Measurements from ENCODE around the gene TTLL4. TPM values are rescaled to one million over a fixed set of nuclear protein-coding genes. Genes with fewer than 3 reads are reported as not detected.

Gene TTLL4
- 7.6 and 9.4 TPM in 2 replicates for total RNA-seq

DNA sequence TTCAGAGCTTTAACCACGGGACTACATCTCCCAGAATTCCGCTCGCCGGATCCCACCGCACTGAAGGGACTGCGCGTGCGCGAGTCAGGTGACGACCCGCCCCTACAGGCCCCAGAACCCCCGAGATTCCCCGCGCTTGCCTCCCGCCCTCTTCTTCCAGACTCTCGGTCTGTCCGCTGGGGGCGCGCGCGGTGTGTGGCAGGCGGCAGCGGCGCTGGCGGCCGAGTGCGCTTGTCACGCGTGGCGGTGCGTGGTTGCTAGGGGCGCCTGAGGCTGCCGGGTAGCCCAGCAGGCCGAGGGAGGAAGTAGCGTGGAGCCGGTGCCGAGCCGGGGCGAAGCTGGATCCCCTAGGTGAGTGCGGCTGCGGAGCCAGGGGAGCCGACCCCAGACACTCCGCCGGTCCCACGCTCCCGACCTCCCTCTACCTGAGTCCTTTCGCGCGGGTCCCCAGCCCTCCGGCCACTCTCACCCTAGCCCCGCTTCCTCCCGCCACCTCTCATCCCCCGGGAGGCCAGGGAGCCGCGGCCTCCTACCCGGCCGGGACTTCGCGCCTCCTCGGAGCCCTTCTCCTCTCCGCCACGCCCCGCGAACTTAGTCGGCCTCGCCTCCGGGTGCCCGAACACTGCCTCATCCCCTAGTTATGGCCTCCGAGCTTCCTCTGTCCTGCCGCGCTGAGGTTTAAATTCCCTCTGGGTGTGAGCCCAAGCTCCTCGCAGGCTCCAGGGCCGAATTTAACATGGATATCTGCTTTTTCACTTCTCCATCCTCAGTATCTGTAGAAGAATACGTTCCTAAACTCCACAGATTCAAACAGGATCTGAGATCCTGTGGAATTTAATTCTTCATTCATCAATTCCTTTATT, at the start of gene TTLL4:
TTLL4 (plus strand) TSS at position 149 of the 863 bp plus-strand sequence. CDS start 26,842 bp downstream, outside the sequence.
- DNase-seq, result peak; percentile 98

DNA sequence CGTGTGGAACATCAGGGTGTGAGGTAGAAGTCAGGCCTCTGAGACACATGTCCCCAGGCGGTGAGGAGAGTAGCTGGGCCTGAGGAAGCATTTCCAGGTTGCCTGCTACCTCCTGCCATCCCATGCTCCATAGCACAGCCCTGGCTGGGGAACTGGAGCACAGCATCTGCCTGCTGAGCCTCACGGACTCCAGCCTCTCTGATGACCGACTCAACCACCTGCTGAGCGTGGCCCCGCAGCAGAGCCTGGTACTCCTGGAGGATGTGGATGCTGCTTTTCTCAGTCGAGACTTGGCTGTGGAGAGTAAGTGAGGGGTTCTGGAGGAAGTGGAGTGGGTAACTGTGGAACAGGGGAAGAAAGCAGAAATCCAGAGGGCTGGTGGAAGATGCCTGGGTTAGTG, 48.3 kb upstream of the TTLL4 start:
- DNase-seq, result no peak

DNA sequence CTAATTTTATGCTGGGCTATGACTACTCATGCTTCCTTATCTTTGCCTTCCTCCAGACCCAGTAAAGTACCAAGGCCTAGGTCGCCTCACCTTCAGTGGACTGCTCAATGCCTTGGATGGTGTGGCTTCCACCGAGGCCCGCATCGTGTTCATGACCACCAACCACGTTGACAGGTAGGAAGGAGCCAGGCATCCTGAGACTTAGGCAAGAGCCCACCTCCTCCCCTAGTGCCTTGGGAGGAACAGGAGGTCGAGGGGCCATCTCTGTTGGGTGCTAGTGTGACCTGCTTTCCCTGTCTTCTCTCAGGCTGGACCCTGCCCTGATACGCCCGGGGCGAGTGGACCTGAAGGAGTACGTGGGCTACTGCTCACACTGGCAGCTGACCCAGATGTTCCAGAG, 47.8 kb upstream of the TTLL4 start:
- DNase-seq, result no peak

DNA sequence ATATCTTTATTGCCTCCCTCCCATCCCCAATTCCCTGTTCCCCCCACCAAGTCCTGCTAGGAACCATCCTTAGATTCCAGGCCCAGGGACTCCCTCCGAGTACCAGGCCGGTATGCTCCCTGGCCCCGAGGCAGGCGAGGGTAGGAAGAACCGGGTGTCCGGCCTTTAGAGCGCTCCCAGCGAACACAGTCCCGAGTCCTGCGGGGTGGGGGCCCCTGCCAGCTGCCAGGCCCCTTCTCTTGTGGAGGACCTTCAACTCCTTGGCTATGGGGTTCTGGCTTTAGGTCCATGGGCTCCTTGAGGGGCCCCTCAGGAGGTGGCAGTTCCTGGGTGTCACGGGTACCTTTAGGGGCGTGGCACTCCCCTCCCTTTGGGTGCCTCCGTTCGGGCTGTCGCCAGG, 46.7 kb upstream of the TTLL4 start:
- no peak for DNase-seq

DNA sequence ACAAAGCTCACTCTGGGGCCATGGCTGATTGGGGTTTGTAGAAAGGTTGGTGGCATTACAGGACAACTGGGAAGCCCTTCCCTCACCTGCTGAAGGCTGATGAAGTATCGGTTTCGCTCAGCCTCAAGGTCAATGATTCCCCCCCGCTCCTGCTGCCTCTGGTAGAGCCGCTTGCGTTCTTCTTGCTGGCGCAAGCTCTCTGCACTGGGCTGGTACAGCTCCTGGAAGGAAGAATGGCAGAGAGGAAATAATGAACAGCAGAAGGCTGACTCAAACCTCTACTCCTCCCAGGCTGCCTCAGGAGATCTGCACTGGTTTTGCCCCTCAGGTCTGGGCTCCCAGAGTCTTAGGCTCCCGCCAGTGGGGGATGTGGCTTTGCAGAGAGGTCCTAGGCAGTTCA, 46.0 kb upstream of the TTLL4 start:
- no peak for DNase-seq

DNA sequence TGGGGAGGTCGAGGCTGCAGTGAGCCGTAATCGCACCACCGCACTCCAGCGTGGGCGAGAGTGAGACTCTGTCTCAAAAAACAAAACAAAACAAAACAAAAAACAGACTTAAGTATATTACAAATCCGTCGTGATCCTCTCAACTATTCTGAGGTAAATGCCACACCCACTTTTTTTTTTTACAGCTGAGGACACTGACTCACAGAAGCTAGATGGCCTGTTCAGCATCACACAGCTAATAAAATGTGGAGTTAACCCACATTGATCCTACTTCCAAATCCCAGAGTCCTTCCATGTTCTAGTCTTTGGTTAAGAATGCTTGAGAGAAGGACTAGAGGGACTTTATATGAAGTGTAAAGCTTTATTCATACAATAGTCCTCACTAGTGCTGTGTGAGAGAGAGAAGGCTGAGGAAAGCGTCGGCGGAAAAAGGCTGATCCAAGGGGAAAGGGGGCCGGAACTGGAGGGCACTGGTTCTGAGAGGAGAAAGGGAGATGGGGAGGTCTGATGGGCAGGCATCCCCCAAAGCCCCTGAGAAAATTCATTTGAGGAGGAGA, 39.5 kb upstream of the TTLL4 start:
- DNase-seq, result peak; percentile 15

DNA sequence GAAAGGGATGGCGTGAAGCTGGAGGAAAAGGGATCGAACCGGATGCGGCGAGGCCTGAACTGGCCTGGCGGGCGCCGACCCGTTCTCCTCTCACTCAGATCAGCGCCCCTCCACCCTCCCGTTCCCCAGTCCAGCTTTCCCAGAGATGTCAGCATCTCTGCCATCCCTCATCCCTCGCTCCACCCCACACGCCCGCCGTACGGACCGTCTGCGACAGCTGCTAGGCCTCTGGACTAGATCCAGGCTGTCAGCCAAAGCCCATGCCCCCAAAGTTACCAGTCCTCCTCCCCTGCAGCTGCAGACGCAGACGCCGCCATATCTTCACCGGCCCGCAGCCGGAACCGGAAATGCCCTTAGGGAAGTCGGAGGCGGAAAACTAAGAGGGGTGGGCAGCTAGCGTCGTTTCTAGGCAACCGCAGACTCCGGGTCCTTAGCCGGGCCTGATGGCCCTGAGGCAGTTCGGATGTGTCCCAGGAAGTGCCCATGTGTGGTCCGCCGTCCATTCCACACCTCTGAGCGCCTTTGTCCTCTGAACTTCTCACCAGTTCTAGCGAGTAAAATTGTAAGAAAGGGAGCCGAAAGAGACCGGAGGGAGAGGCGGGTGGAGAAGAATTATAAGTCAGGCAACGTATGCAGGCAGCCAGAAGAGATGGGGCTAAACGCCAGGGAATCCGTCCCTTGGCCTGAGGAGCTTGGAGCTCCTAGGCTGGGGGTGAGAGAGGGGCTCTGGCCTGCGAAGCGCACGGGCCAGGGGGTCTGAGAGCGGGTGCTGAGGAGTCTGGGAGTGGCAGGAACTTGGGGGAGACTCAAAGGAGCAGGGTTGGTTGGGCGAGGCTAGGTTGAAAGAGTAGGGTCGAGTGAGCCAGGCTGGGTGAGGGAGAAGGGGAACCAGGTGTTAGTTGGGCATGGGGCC, 38.7 kb upstream of the TTLL4 start, which contains the start of the genes RNF25 and STK36:
RNF25 (minus strand) TSS at position 349 of the 913 bp plus-strand sequence; CDS start at position 317, 32 bp downstream.
STK36 (plus strand) TSS at position 433 of the 913 bp plus-strand sequence. CDS start 744 bp downstream, outside the sequence.
- DNase-seq, result peak; percentile 85

GRCh38 chr2:218679119-218679518, 31.5 kb upstream of the TTLL4 start:
- DNase-seq, result peak; percentile 29

DNA sequence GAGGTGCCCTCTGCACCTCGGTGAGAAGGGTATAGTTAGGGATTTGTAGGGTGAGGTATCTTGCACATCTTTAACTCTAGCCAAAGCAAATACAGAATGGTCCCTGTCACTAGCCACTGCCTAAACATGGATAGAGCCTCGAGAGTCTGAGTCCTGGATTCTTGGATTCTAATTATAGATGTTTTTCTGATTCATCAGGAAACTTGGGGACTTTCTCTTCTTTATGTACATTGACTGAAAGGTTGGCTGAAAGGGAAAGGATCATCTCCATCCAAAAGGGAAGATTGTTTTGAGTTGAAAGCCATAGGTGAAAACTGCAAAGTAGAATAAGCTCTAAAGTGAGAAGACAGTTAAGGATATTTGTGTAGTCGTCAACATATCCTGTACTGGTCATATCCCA, 30.6 kb upstream of the TTLL4 start:
- DNase-seq, result no peak

- DNase-seq, result peak; percentile 90
These were observed 23.1 kb upstream of the TTLL4 start for GRCh38 chr2:218687400-218688060.

DNA sequence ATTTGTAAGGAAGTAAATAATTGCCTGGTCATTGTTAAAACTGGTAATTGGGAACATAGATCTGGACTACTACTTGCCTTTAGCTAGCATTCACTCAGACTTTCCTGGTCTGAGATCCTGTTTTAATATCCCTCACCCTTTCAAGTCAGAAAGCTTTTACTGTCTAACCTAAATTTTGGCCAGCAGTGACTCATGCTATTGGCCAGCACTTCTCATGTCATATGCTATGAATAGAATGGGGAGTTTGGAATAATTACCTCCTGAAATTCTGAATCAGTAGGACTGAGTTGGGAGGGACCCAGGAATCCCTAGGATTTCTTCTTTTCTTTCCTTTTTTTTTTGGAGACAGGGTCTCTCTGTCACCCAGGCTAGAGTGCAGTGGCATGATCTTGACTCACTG, 19.4 kb upstream of the TTLL4 start:
- DNase-seq, result no peak

DNA sequence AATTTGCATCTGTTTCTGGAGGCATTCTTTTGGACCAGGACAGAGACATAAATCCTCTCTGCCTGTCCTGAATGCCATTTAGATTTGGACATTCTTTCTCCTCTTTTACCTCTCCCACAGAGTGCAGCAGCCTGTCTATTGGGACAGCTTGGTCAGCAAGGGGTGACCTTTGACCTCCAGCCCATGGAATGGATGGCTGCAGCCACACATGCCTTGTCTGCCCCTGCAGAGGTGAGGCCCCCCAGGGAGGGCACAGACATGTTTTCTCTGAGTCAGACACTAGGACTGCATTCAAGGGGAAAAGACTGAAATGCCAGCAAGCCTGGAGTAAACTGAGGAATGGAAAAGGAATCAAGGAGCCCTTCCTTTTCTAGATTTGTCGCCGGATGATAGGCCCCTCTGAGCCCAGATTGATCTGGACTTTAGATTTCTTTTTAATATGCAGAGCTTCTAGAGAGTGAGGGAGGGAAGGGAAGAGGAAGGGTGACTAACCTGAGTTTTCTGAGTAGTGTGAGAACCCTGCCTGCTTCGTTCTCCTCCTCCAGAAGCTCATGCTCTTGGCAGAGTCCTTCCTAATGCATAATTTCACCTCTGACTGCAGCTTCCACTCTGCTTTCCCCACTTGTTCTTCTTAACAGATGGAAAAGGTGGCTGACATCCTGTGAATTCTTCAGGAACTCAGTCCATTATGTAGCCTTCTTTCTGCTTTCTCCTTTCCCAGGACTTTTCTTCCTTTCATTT, 16.1 kb upstream of the TTLL4 start:
- DNase-seq, result peak; percentile 10

DNA sequence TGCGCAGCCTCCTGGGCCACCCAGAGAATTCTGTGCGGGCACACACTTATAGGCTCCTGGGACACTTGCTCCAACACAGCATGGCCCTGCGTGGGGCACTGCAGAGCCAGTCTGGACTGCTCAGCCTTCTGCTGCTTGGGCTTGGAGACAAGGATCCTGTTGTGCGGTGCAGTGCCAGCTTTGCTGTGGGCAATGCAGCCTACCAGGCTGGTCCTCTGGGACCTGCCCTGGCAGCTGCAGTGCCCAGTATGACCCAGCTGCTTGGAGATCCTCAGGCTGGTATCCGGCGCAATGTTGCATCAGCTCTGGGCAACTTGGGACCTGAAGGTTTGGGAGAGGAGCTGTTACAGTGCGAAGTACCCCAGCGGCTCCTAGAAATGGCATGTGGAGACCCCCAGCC, 11.8 kb upstream of the TTLL4 start:
- DNase-seq, result no peak

DNA sequence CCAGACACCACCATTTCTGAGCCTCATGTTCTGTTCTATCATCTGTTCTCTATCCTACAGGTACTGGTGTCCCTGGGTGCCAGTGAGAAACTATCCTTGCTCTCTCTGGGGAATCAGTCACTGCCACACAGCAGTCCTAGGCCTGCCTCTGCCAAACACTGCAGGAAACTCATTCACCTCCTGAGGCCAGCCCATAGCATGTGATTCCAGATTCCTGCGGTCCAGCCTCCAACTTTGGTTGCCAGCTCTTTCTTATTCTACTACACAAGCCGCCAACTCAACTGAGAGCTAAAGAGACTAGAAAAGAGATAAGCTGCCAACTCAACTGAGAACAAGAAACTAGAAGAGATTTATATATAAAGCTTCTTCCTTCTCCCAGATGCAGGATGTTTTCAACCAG, 8.8 kb upstream of the TTLL4 start:
- no peak for DNase-seq

- no peak for DNase-seq
These were observed 7.3 kb upstream of the TTLL4 start for GRCh38 chr2:218703341-218703740.

GRCh38 chr2:218708086-218708485, 2.5 kb upstream of the TTLL4 start:
- DNase-seq, result no peak

DNA sequence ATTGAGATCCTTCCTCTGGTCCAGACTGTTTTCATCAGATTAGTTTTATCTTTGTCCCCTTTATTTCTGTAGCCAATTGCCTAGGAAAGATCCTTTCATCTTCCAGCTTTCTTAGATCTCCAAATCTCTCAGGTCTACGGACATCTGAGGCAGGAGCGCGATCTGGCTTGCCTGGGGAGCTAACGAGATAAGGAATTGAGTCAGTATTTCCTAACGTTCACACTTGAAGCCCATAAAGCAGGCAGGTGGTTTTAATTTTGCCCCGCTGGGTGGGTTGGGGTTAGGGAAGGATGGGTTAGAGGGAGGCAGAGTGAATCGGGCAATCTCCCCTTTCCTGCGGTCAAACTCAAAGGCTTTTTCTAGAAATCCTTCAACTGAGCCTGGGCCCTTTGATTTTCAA, 727 bp upstream of the TTLL4 start:
- DNase-seq, result no peak

DNA sequence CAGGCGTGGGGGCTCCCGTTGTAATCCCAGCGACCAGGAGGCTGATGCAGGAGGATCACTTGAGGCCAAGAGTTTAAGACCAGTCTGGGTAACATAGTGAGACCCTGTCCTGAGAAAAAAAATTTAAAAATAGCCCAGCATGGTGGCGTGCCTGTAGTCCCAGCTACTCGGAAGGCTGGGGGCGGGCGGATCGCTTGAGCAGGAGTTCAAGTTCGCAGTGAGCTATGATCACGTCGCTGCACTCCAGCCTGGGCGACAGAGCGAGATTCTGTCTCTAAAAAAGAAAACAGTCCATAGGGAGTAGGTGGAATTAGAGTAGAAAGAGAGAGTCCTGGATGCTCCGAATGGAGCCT, 325 bp upstream of the TTLL4 start:
- no peak for DNase-seq

GRCh38 chr2:218711550-218711929, 905 bp downstream of the TTLL4 start:
- DNase-seq, result peak; percentile 32

GRCh38 chr2:218713922-218714321, 3.3 kb downstream of the TTLL4 start:
- DNase-seq, result no peak

- peak; percentile 69 for DNase-seq
These were observed 5.4 kb downstream of the TTLL4 start for GRCh38 chr2:218716070-218716469.

DNA sequence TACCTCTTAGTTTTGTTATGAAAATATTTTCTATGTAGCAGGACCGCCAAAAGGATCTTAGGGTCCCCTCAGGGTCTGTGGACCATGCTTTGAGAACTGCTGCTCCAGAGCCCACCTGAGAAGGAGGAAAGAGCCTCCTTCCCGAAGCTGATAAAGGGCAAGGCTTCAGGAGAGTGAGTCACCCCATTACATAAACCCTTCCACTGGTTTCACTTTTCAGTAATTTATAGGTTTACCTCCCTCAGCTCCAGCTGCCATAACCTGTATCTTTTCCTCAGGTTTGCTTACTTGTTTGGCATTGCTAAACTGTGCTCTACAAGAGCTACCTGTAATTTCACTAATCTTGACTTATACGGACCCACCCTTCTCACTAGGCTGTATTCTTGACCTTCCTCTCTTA, 6.6 kb downstream of the TTLL4 start:
- peak; percentile 22 for DNase-seq
